Stomach (tissue), 9 donors: ENCODE data around the gene FCHSD2. TPM values are rescaled to one million over a fixed set of nuclear protein-coding genes. Genes with fewer than 3 reads are reported as not detected.
"Not testable (repeated sequence)": the region's sequence is repeated elsewhere in the genome, so short reads cannot be mapped to it uniquely, and the experiment has no call there.

Experiments
- DNase-seq, 2 donors: peaks; one replicate each; pipeline versions ENCODE4 v3.0.0 to v3.0.0-alpha.2; 2013 to 2019
- H3K27ac ChIP-seq, 5 donors: fragments of 200-600 bp in 4 of 5; sonication (generic) in 4 of 5; one replicate each; pipeline ENCODE4 v1.5.1; 2013 to 2019; ENCODE audit warnings: mild to moderate bottlenecking in 1 of 5, moderate library complexity in 1 of 5
- H3K27me3 ChIP-seq, 3 donors: fragments of 200-600 bp; sonication (generic); one replicate each; pipeline ENCODE4 v1.5.1; 2017 to 2019; ENCODE audit warnings: mixed run types in 1 of 3
- H3K36me3 ChIP-seq, 4 donors: fragments of 200-600 bp; sonication (generic); 1 replicate in 3 of 4; 2 replicates in 1 of 4; pipeline ENCODE4 v1.5.1; 2016 to 2019
- H3K4me1 ChIP-seq, 4 donors: fragments of 200-600 bp; sonication (generic); one replicate each; pipeline ENCODE4 v1.5.1; 2016 to 2019
- H3K4me3 ChIP-seq, 4 donors: fragments of 200-600 bp; sonication (generic) in 3 of 4; one replicate each; pipeline ENCODE4 v1.5.1; 2016 to 2019; ENCODE audit warnings: mild to moderate bottlenecking in 1 of 4
- H3K9me3 ChIP-seq, 4 donors: fragments of 200-600 bp; sonication (generic); one replicate each; pipeline ENCODE4 v1.5.1; 2016 to 2019
- EP300 ChIP-seq: sonication (generic); formaldehyde crosslinking; IDR thresholded peaks from one replicate; pipeline ENCODE4 v1.6.1; 2017; ENCODE audit warnings: antibody characterized with exemption
- POLR2A ChIP-seq, 4 donors: fragments of 450-650 bp; IDR thresholded peaks; one replicate each; pipeline ENCODE4 v1.6.1; 2016; ENCODE audit warnings: antibody characterized with exemption in 4 of 4, control low read depth in 2 of 4, mild to moderate bottlenecking in 1 of 4, moderate library complexity in 1 of 4
- POLR2AphosphoS5 ChIP-seq, 3 donors: sonication (generic); formaldehyde crosslinking; IDR thresholded peaks; one replicate each; pipeline ENCODE4 v1.6.1; 2016; ENCODE audit warnings: antibody characterized with exemption in 3 of 3
- WGBS, 5 donors: extraction: QIAGEN DNeasy Blood & Tissue Kit in 3 of 5; methylation state at CpG; one replicate each; pipeline versions ENCODE4 v1.1.5 to v1.1.7; 2013 to 2018; 5-methylcytosine and 5-hydroxymethylcytosine counted together
- intact Hi-C: fragments of 100-400 bp; cut with DNase I; formaldehyde crosslinking; loops from one replicate; pipeline ENCODE4 v1.15.1; 2023; ENCODE audit warnings: low total_unique reads
- polyA plus RNA-seq, 3 donors: library from polyadenylated mRNA; stranded (reverse); fragments of 200-250 nt; gene quantifications; one replicate each; pipeline ENCODE4 v1.2.3, GENCODE V29; 2013
- total RNA-seq, 5 donors: library from RNA; depleted of rRNA; stranded (reverse); fragments of >200 nt; gene quantifications; one replicate each; pipeline versions ENCODE4 v1.1.0 to v1.2.3, GENCODE V29; 2014 to 2016
- TF ChIP-seq, protein P1 (sequence below), 7 experiments: fragments of 450-650 bp in 4 of 7; fragments of 200-600 bp in 3 of 7; sonication (generic) in 3 of 7; IDR thresholded peaks; one replicate each; pipeline ENCODE4 v1.5.1; 2016 to 2019; ENCODE audit warnings: antibody characterized with exemption in 7 of 7, control low read depth in 2 of 7, mild to moderate bottlenecking in 1 of 7
- donor health status: healthy with polysubstance abuse.
- donor health status: Bipolar disorder and iron deficiency.
- donor health status: healthy.

FCHSD2 gene
- total and polyA plus RNA-seq, 8 donors, result 5.7 to 64.3 (median 15.9) TPM

DNA sequence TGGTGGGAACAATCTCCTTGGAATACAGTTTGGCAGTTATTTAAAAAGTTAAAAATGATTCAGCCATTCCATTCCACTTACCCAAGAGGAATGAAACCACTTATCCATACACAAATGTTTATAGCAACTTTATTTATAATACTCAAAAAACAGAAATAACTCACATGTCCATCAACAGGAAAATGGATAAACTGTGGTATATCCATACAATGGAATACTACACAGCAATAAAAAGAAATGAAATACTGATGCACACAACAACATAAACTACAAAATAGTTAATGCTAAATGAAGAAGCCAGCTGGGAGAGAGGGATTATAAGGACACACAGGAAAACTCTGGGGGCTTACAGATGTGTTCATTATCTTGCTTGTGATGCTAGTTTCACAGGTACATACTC is 64.7 kb downstream of the FCHSD2 start:
- peaks cover 0 to 26% (median 11%) of the 10 kb centered on the region in 4 donors for H3K36me3 ChIP-seq
- H3K9me3 ChIP-seq, result no peaks in the 10 kb centered on the region
- H3K27ac ChIP-seq, result no peak overlapping the region
- peaks cover 0 to 29% (median 12%) of the 10 kb centered on the region in 4 donors for H3K4me1 ChIP-seq
- no peaks in the 10 kb centered on the region for H3K27me3 ChIP-seq
- TF ChIP-seq POLR2A (IDR thresholded peaks at IDR 0.05), result no peak
- no peak for DNase-seq
- H3K4me3 ChIP-seq, result no peak overlapping the region
- intact Hi-C loops, result no loop called here

DNA sequence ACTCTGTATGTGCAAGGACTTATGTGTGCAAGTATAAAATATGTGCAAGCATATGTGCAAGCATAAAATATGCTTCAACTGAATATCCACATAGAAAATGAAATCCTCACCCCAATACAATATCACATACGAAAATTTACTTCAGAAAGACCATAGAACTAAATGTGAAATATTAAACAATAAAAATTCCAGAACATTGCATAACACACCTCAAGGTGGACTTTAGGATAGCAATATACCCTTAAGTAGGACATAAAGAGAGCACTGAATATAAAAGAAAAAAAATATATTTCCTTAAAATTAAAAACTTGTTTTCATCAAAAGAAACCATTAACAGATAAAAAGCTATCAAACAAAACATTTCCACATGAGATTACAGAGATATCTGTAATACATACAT is 67.8 kb downstream of the FCHSD2 start:
- H3K4me3 ChIP-seq, result no peak overlapping the region
- peaks cover 0 to 19% (median 8%) of the 10 kb centered on the region in 4 donors for H3K36me3 ChIP-seq
- DNase-seq, result no peak
- intact Hi-C loops, result no loop called here
- no peaks in the 10 kb centered on the region for H3K9me3 ChIP-seq
- H3K27me3 ChIP-seq, result no peaks in the 10 kb centered on the region
- 68 to 82% (median 75%) methylated on average over 1 of the region's 1 CpG for WGBS, 5 donors
- no peak overlapping the region for H3K27ac ChIP-seq
- TF ChIP-seq EP300, result no peak
- no peak for TF ChIP-seq POLR2A (IDR thresholded peaks at IDR 0.05)
- TF ChIP-seq POLR2AphosphoS5 (IDR thresholded peaks at IDR 0.05), result no peak
- TF ChIP-seq, protein P1, sequence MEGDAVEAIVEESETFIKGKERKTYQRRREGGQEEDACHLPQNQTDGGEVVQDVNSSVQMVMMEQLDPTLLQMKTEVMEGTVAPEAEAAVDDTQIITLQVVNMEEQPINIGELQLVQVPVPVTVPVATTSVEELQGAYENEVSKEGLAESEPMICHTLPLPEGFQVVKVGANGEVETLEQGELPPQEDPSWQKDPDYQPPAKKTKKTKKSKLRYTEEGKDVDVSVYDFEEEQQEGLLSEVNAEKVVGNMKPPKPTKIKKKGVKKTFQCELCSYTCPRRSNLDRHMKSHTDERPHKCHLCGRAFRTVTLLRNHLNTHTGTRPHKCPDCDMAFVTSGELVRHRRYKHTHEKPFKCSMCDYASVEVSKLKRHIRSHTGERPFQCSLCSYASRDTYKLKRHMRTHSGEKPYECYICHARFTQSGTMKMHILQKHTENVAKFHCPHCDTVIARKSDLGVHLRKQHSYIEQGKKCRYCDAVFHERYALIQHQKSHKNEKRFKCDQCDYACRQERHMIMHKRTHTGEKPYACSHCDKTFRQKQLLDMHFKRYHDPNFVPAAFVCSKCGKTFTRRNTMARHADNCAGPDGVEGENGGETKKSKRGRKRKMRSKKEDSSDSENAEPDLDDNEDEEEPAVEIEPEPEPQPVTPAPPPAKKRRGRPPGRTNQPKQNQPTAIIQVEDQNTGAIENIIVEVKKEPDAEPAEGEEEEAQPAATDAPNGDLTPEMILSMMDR (IDR thresholded peaks at IDR 0.05), result no peak
- peaks cover 0 to 55% (median 21%) of the 10 kb centered on the region in 4 donors for H3K4me1 ChIP-seq

DNA sequence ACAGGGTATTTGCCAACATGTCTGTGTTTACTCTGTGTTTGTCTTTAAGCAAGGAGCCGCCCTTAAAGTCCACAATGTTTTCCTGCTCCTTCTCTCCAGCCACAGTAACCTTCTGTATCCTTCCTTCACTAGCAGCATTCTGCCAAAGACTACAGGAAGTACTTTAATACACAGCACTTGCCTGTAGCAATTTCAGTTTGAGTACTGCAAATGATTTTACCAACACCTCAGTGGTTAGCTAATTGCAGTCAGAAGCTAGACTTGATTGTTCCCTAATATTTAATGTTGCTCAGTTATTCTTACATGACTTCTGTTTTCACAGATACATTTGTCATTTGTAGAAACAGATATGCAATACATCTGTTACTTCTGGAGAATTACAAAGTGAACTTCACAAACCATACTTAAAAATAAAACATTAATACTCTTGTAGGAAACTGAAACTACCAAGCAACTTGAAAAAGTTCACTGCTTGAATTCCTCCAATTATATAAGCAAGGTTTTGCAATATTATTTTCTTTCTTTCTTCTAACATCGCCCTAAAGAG is 69.1 kb downstream of the FCHSD2 start:
- DNase-seq, result peak in 1 of 2 donors; percentile 77
- WGBS, 5 donors, result 8 to 19% (median 15%) methylated on average over 2 of the region's 2 CpGs
- Histone ChIP-seq H3K27me3 (no peaks in the 10 kb centered on the region), H3K36me3 (peaks cover 0 to 9% (median 3%) of the 10 kb centered on the region in 4 donors), H3K27ac (peak overlapping the region in 4 of 5 donors; percentile 30 to 75 (median 59)), H3K4me3 (peak overlapping the region in 1 of 4 donors; percentile 11), H3K4me1 (peaks cover 0 to 55% (median 21%) of the 10 kb centered on the region in 4 donors), H3K9me3 (no peaks in the 10 kb centered on the region)
- TF ChIP-seq, protein P1 (IDR thresholded peaks at IDR 0.05), result no peak
- peak in 2 of 3 donors; percentile 62 to 73 for TF ChIP-seq POLR2AphosphoS5 (IDR thresholded peaks at IDR 0.05)
- intact Hi-C loops, result no loop called here

DNA sequence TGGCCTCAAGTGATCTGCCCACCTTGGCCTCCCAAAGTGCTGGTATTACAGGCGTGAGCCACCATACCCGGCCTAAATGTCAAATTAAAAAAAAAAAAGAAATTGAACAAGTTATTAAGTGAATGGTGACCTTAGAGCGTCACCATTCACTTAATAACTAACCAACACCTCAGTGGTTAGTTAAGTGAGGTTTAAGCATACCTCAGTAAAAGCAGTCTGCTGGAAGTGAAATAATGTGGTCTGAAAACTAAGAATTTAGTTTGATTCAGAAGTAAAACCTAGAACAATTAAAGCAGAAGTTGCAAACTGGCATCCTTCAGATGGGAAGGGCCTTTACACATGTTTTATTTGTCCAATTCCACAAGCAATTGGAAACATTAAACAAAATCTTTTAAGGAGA is 71.5 kb downstream of the FCHSD2 start:
- Histone ChIP-seq H3K27me3 (no peaks in the 10 kb centered on the region), H3K4me1 (peaks cover 0 to 55% (median 21%) of the 10 kb centered on the region in 4 donors), H3K4me3 (no peak overlapping the region), H3K27ac (no peak overlapping the region), H3K36me3 (no peaks in the 10 kb centered on the region), H3K9me3 (no peaks in the 10 kb centered on the region)
- intact Hi-C loops, result no loop called here
- TF ChIP-seq POLR2A (IDR thresholded peaks at IDR 0.05) (no peak), POLR2AphosphoS5 (IDR thresholded peaks at IDR 0.05) (no peak), EP300 (no peak)
- TF ChIP-seq, protein P1 (IDR thresholded peaks at IDR 0.05), result no peak
- 92 to 98% (median 96%) methylated on average over 3 of the region's 3 CpGs for WGBS, 5 donors
- DNase-seq, result no peak

DNA sequence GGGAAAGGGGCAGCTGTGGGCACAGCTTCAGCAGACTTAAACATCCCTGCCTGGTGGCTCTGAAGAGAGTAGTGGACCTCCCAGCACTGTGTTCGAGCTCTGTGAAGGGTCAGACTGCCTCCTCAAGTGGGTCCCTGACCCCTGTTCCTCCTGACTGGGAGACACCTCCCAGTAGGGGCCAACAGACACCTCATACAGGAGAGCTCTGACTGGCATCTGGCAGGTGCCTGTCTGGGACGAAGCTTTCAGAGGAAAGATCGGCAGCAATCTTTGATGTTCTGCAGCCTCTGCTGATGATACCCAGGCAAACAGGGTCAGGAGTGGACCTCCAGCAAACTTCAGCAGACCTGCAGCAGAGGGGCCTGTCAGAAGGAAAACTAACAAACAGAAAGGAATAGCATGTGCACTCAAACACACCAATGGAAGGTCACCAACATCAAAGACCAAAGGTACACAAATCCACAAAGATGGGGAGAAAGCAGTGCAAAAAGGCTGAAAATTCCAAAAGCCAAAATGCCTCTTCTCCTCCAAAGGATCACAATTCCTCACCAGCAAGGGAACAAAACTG is 80.2 kb downstream of the FCHSD2 start:
- H3K9me3 ChIP-seq, H3K4me3 ChIP-seq, intact Hi-C loops, H3K27me3 ChIP-seq, H3K36me3 ChIP-seq, H3K27ac ChIP-seq, DNase-seq: not testable (repeated sequence)
- WGBS, 5 donors, result 82 to 96% (median 93%) methylated on average over 3 of the region's 3 CpGs
- peaks cover 16 to 43% (median 26%) of the 10 kb centered on the region in 4 donors for H3K4me1 ChIP-seq

DNA sequence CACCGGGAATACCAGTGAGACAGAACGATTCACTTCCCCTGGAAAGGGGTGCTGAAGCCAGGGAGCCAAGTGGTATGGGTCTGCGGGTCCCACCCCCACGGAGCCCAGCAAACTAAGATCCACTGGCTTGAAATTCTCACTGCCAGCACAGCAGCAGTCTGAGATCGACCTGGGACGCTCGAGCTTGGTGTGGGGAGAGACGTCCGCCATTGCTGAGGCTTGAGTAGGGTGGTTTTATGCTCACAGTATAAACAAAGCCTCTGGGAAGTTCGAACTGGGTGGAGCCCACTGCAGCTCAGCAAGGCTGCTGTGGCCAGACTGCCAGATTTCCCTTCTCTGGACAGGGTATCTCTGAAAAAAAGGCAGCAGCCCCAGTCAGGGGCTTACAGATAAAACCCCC is 80.7 kb downstream of the FCHSD2 start:
- DNase-seq, result peak in 1 of 2 donors; percentile 14
- H3K27ac ChIP-seq, H3K27me3 ChIP-seq, H3K4me3 ChIP-seq, H3K36me3 ChIP-seq, H3K9me3 ChIP-seq, intact Hi-C loops: not testable (repeated sequence)
- H3K4me1 ChIP-seq, result peaks cover 16 to 43% (median 26%) of the 10 kb centered on the region in 4 donors
- WGBS, 5 donors, result 65 to 82% (median 76%) methylated on average over 10 of the region's 10 CpGs
